Measurements from ENCODE around the gene FALEC.

Gene FALEC

GRCh38 chr1:150512846-150513245 lies 2.7 kb upstream of the FALEC start:
- DNase-seq, result no peak

- no peak for DNase-seq
Measured at GRCh38 chr1:150513351-150513791, 2.2 kb upstream of the FALEC start.

- DNase-seq, result no peak
Measured at GRCh38 chr1:150514260-150514659, 1.3 kb upstream of the FALEC start.

DNA sequence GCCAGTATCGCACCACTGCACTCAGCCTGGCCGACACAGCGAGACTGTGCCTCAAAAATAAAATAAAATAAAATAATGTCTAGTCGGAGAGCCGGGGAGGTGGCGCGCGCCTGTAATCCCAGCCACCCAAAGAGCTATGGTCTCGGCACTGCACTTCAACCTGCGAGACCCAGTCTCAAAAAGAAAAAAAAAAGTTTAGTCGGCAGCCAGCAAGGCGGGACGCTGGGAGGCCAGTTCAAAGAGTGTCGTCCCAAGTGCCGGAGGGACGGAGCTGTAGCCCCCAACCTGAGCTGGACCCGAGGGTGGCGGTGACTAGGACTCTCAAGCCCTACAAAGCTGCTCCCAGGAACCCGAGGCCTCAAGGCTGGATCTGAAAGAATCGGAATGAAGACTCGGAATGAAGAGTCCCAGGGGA lies 632 bp upstream of the FALEC start:
- no peak for DNase-seq

DNA sequence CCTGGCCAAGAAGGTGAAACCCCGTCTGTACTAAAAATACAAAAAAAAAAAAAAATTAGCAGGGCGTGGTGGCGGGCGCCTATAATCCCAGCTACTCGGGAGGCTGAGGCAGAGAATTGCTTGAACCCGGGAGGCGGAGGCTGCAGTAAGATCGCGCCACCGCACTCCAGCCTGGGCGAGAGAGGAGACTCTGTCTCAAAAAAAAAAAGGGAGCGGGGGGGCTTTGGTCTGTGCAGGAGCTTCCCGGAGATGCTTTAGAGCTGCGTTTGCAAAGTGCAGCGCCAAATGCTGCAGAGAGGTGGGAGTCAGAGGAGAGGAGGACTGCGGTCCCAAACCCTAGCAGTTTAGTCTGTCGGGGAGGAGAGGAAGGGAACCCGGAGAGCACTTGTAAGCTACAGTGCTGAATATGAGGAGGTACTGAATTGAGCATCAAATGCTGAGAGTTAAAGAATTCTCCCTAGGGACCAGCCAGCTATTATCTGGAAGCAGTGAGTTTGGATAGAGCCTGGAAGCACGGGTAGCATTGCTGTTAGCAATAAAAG lies 569 bp downstream of the FALEC start:
- DNase-seq, result no peak

DNA sequence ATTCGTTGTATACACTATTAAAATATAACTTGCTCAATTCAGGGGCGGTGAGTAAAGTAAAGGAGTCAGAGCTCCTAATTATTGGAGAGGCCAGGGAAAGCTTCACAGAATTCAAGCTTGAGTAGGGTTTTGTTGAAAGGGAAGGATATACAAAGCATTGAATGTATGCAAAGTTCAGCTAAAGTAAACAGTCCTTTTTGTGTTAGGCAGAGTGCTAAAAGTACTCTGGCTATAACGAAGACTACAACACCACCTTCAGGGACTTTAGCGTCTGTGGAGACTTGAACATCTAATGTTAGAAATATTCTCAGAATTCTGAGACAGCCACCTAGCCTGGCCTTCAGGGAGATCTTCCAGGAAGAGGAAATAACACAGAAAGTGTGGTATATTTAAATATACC lies 1.1 kb downstream of the FALEC start:
- no peak for DNase-seq

- DNase-seq, result no peak
Measured at GRCh38 chr1:150521196-150521968, 5.8 kb downstream of the FALEC start.

DNA sequence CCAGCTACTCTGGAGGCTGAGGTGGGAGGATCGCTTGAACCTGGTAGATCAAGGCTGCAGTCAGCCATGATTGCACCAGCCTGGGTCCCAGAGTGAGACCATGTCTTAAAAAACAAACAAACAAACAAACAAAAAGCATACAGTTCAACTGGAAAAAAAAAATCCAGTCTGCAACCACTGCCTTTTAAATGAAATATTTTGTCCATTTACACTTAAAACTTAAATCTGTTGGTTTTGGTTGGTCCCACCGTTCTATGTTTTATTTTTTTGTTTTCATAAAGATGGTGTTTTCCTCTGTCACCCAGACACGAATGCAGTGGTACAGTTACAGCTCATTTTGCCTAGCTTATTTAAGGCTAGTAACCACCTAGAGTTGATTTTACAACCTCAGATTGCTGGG lies 9.8 kb downstream of the FALEC start:
- no peak for DNase-seq

DNA sequence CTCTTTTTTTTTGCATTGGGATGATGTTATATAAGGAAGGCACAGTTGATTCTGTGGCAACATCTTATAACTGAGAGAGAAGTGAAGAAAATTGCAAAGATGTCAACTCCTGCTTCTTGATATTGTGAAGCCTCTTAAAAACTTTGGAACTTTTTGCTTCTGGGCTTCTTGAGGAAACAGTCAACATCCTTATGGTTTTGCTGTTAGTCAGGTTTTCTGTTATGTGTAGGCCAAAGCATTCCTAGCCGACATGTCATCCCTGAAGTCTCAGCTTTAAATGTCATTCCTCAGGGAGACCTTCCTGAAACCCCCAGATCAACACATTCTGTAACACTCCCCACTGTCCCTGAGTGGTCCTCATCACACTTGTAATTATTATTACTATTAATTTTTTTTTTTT lies 12.6 kb downstream of the FALEC start:
- DNase-seq, result peak; percentile 75

GRCh38 chr1:150529017-150529416 lies 13.5 kb downstream of the FALEC start:
- peak; percentile 69 for DNase-seq

- DNase-seq, result no peak
Measured at GRCh38 chr1:150530491-150531159, 15.1 kb downstream of the FALEC start.

- DNase-seq, result no peak
Measured at GRCh38 chr1:150532860-150533259, 17.3 kb downstream of the FALEC start.

DNA sequence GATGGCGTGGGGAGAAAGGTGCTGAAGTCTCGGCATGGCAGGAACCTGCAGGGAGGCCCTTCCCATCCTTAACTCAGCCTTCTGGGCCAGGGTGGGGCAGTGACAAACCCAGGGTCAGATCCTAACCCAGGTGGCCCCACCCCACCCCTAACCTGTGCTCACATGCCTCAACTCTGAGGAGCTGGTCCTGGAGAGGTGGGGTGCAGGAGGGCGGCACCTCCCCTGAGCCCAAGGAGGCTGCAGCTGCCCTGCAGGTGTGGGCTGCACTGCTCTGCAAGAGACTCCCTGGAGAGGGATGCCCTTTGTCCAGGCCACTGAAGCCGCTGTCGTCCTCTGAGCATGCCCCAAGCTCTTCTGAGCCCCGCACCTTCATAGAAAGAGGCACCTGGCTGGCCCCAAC lies 18.4 kb downstream of the FALEC start:
- no peak for DNase-seq

DNA sequence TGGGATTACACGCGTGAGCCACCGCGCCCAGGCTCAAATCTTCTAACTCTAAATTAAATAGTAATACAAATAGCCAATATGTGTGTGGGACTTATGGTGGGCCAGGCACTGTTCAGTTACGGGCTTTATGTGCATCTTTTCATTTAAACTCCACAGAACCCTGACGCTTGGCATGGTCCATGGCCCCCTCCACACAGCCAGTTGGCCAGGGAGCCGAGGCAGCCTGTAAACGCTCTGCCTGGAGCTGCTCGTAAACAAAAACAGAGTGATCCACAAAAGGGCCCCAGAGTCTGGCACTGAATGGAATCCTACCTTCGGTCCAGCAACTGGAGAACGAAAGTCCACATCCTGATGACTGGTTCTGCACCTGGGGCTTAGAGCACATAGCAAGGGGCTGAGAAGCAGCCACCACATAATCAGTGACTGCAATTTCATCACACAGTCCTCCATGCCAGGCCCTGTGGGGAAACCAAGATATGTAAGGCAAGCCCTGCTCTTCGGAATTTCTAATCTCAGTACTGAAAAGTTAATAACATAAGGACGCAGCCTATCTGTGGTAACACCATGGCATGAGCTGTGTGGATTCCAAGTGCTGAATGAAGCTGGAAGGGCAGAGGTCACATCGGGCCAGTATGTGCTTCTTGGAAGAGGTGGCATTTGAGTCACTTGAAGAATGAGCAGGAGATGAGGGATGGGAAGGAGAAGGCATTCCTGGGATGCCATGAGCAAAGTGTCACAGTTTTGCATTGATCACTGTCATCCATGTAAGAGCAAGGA lies 20.1 kb downstream of the FALEC start:
- DNase-seq, result peak; percentile 57

DNA sequence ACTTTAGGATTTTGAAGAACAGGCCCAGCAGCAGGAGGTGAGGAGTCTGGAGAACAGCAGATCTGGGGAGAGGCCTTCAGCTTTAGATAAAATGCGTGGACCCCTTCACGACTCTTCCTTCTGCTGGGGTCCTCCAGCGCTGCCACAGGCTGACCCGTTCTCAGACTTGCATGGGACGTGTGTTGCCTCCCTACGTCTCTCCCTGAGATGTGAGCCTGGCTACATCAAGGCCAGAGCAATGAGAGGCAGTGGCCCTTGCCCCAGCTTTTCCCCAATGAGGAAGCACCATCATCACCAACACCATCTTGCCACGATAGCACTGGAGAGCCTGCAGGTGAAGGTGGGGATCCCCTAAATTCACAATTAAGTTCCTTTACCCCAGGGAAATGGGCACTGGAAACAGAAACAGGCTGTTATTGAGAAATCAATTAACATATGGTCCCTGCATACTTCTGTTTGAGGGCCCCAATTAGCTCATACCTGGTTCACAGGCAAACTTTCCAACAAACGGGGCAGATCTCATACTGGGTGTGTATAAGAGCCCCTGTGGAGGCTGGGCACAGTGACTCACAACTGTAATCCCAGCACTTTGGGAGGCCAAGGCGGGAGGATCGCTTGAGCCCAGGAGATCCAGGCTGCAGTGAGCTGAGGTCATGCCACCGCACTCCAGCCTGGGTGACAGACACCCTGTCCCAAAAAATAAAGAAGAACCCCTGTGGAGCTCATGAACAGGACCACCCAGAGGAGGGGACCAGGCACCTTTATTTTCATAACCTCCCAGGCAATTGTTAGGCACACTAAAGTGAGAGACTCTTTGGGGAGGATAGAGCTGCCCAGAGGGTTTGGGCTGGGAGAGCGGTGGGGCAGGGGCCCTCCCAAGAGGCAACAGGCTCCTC lies 21.5 kb downstream of the FALEC start:
- DNase-seq, result no peak

GRCh38 chr1:150537732-150538684 lies 22.5 kb downstream of the FALEC start:
- peak; percentile 83 for DNase-seq

DNA sequence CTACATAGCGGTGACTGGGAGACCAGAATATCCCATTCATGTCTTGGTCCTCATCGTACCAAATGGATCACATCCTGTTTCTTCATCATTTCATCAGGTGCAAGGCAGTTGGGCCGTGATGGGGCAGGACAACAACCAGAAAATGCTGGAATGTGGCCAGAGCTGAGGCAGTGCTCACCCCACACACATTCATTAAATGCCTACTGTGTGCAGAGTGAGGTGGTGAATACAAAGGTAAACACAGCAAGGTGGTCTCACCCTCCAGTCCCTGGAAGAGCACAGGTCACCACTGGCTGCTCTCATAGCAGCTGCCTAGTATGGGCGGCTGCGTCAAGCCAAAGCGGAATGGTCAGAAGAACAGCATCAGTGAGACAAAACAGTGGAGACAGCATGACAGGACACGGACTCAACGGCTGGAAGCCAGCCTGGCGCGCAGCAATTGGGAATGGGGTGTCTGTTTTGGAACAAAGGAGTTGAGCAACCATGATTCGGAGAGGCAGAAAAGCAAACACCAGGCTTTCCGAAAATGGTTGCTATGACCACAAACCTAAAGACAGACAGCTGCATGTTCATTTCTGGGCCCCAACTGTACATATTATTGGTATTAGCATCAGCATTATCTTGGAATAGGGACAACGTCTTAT lies 28.1 kb downstream of the FALEC start:
- no peak for DNase-seq

DNA sequence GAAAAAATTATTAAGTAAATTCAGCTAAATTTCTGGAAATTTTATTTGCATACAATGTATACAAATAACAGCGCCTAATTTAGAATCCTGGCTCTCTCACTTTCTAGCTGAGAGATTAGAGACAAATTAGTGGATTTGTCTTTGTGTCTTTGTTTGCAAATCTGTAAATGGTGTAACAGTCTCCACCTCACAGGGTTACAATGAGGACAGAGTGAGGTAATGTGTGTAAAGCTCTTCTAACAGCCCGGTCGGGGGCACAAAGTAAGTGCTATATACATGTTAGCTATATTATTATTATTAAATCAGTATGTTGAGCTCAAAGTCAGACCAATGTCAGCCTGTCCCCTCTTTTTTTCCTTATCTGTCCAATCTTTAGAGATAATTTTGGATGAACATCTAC lies 28.7 kb downstream of the FALEC start:
- no peak for DNase-seq

- DNase-seq, result no peak
Measured at GRCh38 chr1:150545486-150546032, 30.0 kb downstream of the FALEC start.

DNA sequence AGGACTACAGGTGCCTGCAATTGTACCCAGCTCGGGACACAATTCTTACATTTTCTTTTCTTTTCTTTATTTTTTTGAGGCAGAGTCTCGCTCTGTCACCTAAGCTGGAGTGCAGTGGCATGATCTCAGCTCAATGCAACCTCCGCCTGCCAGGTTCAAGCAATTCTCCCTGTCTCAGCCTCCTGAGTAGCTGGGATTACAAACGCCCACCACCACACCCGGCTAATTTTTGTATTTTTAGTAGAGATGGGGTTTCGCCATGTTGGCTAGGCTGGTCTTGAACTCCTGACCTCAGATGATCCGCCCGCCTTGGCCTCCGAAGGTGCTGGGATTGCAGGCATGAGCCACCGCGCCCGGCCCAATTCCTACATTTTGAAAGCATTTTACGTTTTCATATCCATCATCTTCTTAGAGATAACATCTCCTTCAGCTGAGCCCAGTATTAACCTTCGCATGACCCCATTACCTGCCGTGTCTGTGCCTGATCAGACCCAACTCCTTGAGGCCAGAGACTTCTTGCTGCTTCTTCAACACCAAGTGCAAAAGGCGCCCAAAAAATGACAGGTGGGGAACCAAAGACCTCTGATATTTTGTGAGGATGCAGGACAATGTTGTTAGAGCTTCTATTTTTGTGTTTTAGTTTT lies 30.9 kb downstream of the FALEC start:
- no peak for DNase-seq

Measured in fibroblast of skin of right quadriceps (primary cell).